ENCODE results near the gene MARCHF2. TPM values are rescaled to one million over a fixed set of nuclear protein-coding genes. Genes with fewer than 3 reads are reported as not detected.
"Not testable (repeated sequence)": the region's sequence is repeated elsewhere in the genome, so short reads cannot be mapped to it uniquely, and the experiment has no call there.

Gene MARCHF2
- total RNA-seq, 1 donor from 2014 or later = 30.9 TPM

DNA sequence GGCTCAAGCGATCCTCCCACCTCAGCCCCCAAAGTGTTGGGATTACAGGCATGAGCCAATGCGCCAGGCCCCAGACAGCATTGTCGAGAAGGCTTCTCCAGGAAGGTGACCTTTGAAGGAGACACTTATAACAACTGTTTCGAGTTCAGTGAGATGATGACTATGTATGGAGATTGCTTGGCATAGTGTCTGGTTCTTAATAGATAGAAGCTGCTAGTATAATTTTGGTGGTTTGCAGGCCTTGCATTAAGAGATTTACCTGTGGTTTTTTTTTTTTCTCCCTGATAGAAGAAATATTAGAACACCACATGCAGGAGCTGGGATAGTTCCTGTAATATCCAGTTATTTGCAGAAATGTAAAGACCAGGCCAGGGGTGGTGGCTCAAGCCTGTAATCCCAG lies 3.7 kb downstream of the MARCHF2 start:
- H3K9me3 ChIP-seq (ENCODE audit: insufficient read depth, low read depth, low read length) = no peaks in the 10 kb centered on the region
- H3K9ac ChIP-seq (ENCODE audit: low read length) = no peak overlapping the region
- Mint-ChIP-seq H3K4me3 (ENCODE audit: unreplicated experiment) (no peak overlapping the region), H3K36me3 (ENCODE audit: low read depth, unreplicated experiment) (peaks cover 2% of the 10 kb centered on the region), H3K9me3 (ENCODE audit: unreplicated experiment) (no peaks in the 10 kb centered on the region), H3K4me1 (ENCODE audit: low read depth, unreplicated experiment) (peaks cover 7% of the 10 kb centered on the region), H3K27me3 (ENCODE audit: low read depth, unreplicated experiment) (no peaks in the 10 kb centered on the region), H3K27ac (ENCODE audit: unreplicated experiment) (no peak overlapping the region)
- no peaks in the 10 kb centered on the region for H3K79me2 ChIP-seq (ENCODE audit: insufficient read depth, low read length)
- H3K27me3 ChIP-seq (ENCODE audit: insufficient read depth, low read length) = no peaks in the 10 kb centered on the region
- H3K4me2 ChIP-seq (ENCODE audit: low read length) = no peak overlapping the region
- peaks cover 6% of the 10 kb centered on the region for H3K4me1 ChIP-seq (ENCODE audit: insufficient read depth, low read length)
- H3K4me3 ChIP-seq (ENCODE audit: insufficient read depth, low read depth, low read length) = no peak overlapping the region
- no peak for TF ChIP-seq EZH2 (IDR thresholded peaks at IDR 0.05; ENCODE audit: insufficient read depth, low read length)
- TF ChIP-seq, protein P1, sequence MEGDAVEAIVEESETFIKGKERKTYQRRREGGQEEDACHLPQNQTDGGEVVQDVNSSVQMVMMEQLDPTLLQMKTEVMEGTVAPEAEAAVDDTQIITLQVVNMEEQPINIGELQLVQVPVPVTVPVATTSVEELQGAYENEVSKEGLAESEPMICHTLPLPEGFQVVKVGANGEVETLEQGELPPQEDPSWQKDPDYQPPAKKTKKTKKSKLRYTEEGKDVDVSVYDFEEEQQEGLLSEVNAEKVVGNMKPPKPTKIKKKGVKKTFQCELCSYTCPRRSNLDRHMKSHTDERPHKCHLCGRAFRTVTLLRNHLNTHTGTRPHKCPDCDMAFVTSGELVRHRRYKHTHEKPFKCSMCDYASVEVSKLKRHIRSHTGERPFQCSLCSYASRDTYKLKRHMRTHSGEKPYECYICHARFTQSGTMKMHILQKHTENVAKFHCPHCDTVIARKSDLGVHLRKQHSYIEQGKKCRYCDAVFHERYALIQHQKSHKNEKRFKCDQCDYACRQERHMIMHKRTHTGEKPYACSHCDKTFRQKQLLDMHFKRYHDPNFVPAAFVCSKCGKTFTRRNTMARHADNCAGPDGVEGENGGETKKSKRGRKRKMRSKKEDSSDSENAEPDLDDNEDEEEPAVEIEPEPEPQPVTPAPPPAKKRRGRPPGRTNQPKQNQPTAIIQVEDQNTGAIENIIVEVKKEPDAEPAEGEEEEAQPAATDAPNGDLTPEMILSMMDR (IDR thresholded peaks at IDR 0.05; ENCODE audit: insufficient read depth, low read depth, low read length) = no peak
- no peak overlapping the region for H3K27ac ChIP-seq (ENCODE audit: low read depth, low read length)
- no peaks in the 10 kb centered on the region for H4K20me1 ChIP-seq (ENCODE audit: insufficient read depth, low read length)
- DNase-seq (ENCODE audit: low read depth) (no peak), FAIRE-seq (no peak)
- H3K36me3 ChIP-seq (ENCODE audit: insufficient read depth, low read length) = no peaks in the 10 kb centered on the region
- H2AFZ ChIP-seq (ENCODE audit: low read depth, low read length) = no peak overlapping the region

DNA sequence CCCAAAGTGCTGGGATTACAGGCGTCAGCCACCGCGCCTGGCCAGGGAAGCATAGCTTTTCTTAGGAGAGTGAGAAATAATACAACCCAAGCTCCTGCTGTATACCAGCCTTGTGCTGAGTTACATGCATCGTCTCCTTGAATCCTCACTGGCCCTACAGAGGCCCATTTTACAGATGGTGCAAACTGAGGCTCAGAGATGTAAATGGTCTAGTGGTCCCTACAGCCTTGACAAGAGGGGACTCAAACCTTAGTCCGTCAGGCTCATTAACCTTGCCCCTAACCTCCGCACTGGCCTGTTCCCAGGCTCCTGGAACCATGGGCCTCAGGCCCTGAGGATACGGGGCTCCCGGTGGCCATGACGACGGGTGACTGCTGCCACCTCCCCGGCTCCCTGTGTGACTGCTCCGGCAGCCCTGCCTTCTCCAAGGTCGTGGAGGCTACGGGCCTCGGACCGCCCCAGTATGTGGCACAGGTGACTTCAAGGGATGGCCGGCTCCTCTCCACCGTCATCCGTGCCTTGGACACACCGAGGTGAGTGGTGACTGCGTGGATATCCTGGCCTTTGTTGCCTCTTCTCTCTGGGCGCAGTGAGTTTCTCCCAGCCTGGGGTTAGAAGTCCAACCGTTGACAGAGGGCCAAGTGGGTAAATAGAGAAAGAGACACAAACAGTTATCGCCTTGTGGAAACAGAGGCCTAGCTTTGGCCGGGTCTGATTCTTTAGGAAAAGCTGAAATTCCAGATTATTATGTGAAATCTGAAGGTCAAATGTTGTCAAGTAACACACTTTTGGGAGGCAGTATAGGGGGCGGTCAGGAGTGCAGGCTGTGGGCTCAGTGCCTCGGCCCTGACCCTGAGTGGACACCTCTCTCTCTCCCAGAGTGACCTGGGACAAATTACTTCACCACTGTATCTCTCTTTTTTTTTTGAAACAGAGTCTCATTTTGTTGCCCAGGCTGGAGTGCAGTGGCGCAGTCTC lies 8.7 kb downstream of the MARCHF2 start:
- Histone ChIP-seq H3K27ac (ENCODE audit: low read depth, low read length) (no peak overlapping the region), H3K9me3 (ENCODE audit: insufficient read depth, low read depth, low read length) (no peaks in the 10 kb centered on the region), H3K27me3 (ENCODE audit: insufficient read depth, low read length) (no peaks in the 10 kb centered on the region), H4K20me1 (ENCODE audit: insufficient read depth, low read length) (no peaks in the 10 kb centered on the region), H3K9ac (ENCODE audit: low read length) (no peak overlapping the region), H3K4me2 (ENCODE audit: low read length) (no peak overlapping the region), H3K4me1 (ENCODE audit: insufficient read depth, low read length) (peaks cover 12% of the 10 kb centered on the region), H3K79me2 (ENCODE audit: insufficient read depth, low read length) (no peaks in the 10 kb centered on the region), H3K36me3 (ENCODE audit: insufficient read depth, low read length) (no peaks in the 10 kb centered on the region), H3K4me3 (ENCODE audit: insufficient read depth, low read depth, low read length) (no peak overlapping the region), H2AFZ (ENCODE audit: low read depth, low read length) (no peak overlapping the region)
- no peak for DNase-seq (ENCODE audit: low read depth)
- no peak for TF ChIP-seq EZH2 (IDR thresholded peaks at IDR 0.05; ENCODE audit: insufficient read depth, low read length)
- TF ChIP-seq, protein P1 (IDR thresholded peaks at IDR 0.05; ENCODE audit: insufficient read depth, low read depth, low read length) = no peak
- Mint-ChIP-seq H3K4me1 (ENCODE audit: low read depth, unreplicated experiment) (peaks cover 21% of the 10 kb centered on the region), H3K36me3 (ENCODE audit: low read depth, unreplicated experiment) (peaks cover 4% of the 10 kb centered on the region), H3K9me3 (ENCODE audit: unreplicated experiment) (no peaks in the 10 kb centered on the region), H3K27ac (ENCODE audit: unreplicated experiment) (no peak overlapping the region), H3K27me3 (ENCODE audit: low read depth, unreplicated experiment) (no peaks in the 10 kb centered on the region), H3K4me3 (ENCODE audit: unreplicated experiment) (no peak overlapping the region)
- FAIRE-seq = no peak

DNA sequence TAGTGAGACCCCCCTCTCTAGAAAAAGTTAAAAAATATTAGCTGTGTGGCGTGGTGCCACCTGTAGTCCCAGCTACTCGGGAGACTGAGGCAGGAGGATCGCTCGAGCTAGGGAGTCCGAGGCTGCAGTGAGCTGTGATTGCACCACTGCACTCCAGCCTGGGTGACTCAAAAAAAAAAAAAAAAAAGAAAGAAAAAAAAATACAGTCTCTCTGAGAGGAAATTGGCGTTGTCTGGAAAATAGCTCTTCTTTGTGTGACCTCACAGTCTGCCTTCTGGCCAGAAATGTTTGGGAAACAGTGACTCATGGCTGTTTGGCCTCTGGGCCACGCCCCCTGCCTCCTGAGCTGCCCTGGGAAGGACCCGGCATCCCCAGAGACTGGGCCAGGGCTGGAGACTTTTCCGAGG lies 10.7 kb downstream of the MARCHF2 start:
- Mint-ChIP-seq H3K4me1 (ENCODE audit: low read depth, unreplicated experiment) (peaks cover 16% of the 10 kb centered on the region), H3K36me3 (ENCODE audit: low read depth, unreplicated experiment) (peaks cover 6% of the 10 kb centered on the region), H3K27ac (ENCODE audit: unreplicated experiment) (peak overlapping the region; percentile 87), H3K4me3 (ENCODE audit: unreplicated experiment) (no peak overlapping the region), H3K27me3 (ENCODE audit: low read depth, unreplicated experiment) (no peaks in the 10 kb centered on the region), H3K9me3 (ENCODE audit: unreplicated experiment) (no peaks in the 10 kb centered on the region)
- Histone ChIP-seq H3K27me3 (ENCODE audit: insufficient read depth, low read length) (no peaks in the 10 kb centered on the region), H3K9ac (ENCODE audit: low read length) (peak overlapping the region; percentile 45), H3K4me3 (ENCODE audit: insufficient read depth, low read depth, low read length) (no peak overlapping the region), H3K4me2 (ENCODE audit: low read length) (peak overlapping the region; percentile 62), H3K4me1 (ENCODE audit: insufficient read depth, low read length) (peaks cover 12% of the 10 kb centered on the region), H4K20me1 (ENCODE audit: insufficient read depth, low read length) (no peaks in the 10 kb centered on the region), H3K36me3 (ENCODE audit: insufficient read depth, low read length) (no peaks in the 10 kb centered on the region), H3K79me2 (ENCODE audit: insufficient read depth, low read length) (no peaks in the 10 kb centered on the region), H3K27ac (ENCODE audit: low read depth, low read length) (no peak overlapping the region), H3K9me3 (ENCODE audit: insufficient read depth, low read depth, low read length) (no peaks in the 10 kb centered on the region), H2AFZ (ENCODE audit: low read depth, low read length) (peak overlapping the region; percentile 19)
- DNase-seq (ENCODE audit: low read depth) (peak; percentile 95), FAIRE-seq (peak; percentile 90)
- TF ChIP-seq, protein P1 (IDR thresholded peaks at IDR 0.05; ENCODE audit: insufficient read depth, low read depth, low read length) = no peak
- no peak for TF ChIP-seq EZH2 (IDR thresholded peaks at IDR 0.05; ENCODE audit: insufficient read depth, low read length)

DNA sequence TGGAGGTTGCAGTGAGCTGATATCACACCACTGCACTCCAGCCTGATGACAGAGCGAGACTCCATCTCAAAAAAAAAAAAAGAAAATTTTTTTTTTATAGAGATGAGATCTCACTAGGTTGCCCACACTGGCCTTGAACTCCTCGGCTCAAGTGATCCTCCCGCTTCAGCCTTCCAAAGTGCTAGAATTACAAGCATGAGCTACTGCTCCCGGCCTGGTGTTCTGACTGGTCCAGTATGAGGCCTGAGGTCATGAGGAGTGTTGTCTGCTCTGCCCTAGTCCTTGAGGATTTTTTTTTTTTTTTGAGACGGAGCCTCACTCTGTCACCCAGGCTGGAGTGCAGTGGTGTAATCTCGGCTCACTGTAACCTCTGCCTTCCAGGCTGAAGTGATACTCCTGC lies 12.2 kb downstream of the MARCHF2 start:
- H3K79me2 ChIP-seq (ENCODE audit: insufficient read depth, low read length); H3K36me3 ChIP-seq (ENCODE audit: insufficient read depth, low read length); H3K27me3 Mint-ChIP-seq (ENCODE audit: low read depth, unreplicated experiment); FAIRE-seq; H3K4me3 Mint-ChIP-seq (ENCODE audit: unreplicated experiment); DNase-seq (ENCODE audit: low read depth); H3K36me3 Mint-ChIP-seq (ENCODE audit: low read depth, unreplicated experiment); H4K20me1 ChIP-seq (ENCODE audit: insufficient read depth, low read length); H3K4me2 ChIP-seq (ENCODE audit: low read length); H2AFZ ChIP-seq (ENCODE audit: low read depth, low read length); H3K27ac Mint-ChIP-seq (ENCODE audit: unreplicated experiment); H3K9me3 ChIP-seq (ENCODE audit: insufficient read depth, low read depth, low read length); H3K27ac ChIP-seq (ENCODE audit: low read depth, low read length); H3K27me3 ChIP-seq (ENCODE audit: insufficient read depth, low read length); H3K4me3 ChIP-seq (ENCODE audit: insufficient read depth, low read depth, low read length); H3K9ac ChIP-seq (ENCODE audit: low read length); H3K9me3 Mint-ChIP-seq (ENCODE audit: unreplicated experiment): not testable (repeated sequence)
- H3K4me1 ChIP-seq (ENCODE audit: insufficient read depth, low read length) = peaks cover 12% of the 10 kb centered on the region
- peaks cover 16% of the 10 kb centered on the region for H3K4me1 Mint-ChIP-seq (ENCODE audit: low read depth, unreplicated experiment)

Measured in astrocyte (in vitro differentiated cells and primary cell).